ENCODE measurements around the gene SLC29A3.

DNA sequence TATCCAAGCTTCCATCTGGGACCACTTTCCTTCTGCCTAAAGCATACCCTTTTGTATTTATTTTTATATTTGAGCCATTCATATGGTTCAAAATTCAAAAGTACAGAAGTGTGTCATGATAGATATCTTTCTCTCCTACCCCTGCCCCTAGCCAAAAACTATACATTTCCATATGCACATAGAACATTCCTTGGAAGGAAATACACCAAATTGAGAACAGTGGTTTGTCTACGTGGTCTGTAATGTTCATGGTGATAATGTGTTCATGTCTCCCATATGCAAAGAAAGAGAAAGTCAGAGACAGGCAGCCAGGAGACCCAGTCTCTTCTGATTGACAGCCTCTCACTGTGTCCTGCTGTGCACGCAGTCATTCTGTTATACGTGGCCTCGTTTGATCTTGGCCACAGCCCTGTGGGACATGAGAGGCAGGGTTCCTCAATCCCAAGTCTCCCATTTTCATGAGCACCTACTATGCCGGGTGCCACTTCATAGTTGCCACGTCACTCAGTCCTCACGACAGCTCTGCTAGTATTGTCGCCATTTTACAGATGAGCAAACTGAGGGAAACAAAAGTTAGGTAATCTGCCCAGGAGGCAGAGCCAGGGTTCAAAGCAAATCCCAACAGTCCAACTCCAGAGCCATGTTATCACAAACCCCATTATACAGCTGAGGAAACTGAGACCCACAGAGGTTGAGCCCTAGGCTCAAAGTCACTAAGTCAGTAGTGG lies 69.7 kb downstream of the SLC29A3 start:
- TF ChIP-seq, protein P1, sequence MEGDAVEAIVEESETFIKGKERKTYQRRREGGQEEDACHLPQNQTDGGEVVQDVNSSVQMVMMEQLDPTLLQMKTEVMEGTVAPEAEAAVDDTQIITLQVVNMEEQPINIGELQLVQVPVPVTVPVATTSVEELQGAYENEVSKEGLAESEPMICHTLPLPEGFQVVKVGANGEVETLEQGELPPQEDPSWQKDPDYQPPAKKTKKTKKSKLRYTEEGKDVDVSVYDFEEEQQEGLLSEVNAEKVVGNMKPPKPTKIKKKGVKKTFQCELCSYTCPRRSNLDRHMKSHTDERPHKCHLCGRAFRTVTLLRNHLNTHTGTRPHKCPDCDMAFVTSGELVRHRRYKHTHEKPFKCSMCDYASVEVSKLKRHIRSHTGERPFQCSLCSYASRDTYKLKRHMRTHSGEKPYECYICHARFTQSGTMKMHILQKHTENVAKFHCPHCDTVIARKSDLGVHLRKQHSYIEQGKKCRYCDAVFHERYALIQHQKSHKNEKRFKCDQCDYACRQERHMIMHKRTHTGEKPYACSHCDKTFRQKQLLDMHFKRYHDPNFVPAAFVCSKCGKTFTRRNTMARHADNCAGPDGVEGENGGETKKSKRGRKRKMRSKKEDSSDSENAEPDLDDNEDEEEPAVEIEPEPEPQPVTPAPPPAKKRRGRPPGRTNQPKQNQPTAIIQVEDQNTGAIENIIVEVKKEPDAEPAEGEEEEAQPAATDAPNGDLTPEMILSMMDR (conservative IDR thresholded peaks at IDR 0.05; ENCODE audit: low read depth, low read length) = no peak
- TF ChIP-seq EZH2 (IDR thresholded peaks at IDR 0.05; ENCODE audit: low read length, unreplicated experiment) = no peak
- TF ChIP-seq EZH2phosphoT487 (IDR thresholded peaks at IDR 0.05; ENCODE audit: borderline replicate concordance, low read length) = no peak
